K562 (cell line): ENCODE data around the gene SMAD3. TPM values are rescaled to one million over a fixed set of nuclear protein-coding genes. Genes with fewer than 3 reads are reported as not detected.
A peak's percentile ranks its signal among the peaks of the same experiment; 100 is the strongest.

Experiments used
- ATAC-seq: fragments of 200-7000 bp; cut with Tn5 transposase; 3 replicates; pipeline ENCODE4 v1.9.1; 2020; ENCODE audit warnings: moderate library complexity
- BruUV-seq: library from RNA; stranded (reverse); fragments of 400-500 nt; replicated peaks from 2 replicates; lab custom pipeline; 2021; lab: Mats Ljungman, UMichigan
- CTCF ChIA-PET: fragments of 300-600 bp; formaldehyde crosslinking; extraction: SDS; loops from one replicate; lab custom pipeline; 2021; ENCODE audit warnings: low intra/inter-chr PET ratio; lab: Yijun Ruan, JAX
- POLR2A ChIA-PET: fragments of 300-600, 350-650 bp; sonication (Branson Sonifier 250); formaldehyde crosslinking; extraction: SDS; loops from one replicate; lab custom pipeline; 2021; ENCODE audit warnings: antibody characterized with exemption, inconsistent platforms; lab: Yijun Ruan, JAX
- DNase-seq, 4 experiments: peaks; one replicate each; pipeline versions ENCODE4 v3.0.0 to v3.0.0-alpha.2; 2011 to 2018; ENCODE audit warnings: low spot score in 3 of 4, mixed read lengths in 3 of 4; ENCODE audit errors: extremely low read depth in 1 of 4
- FAIRE-seq: peaks from 2 replicates; lab custom pipeline; 2011; peaks lifted over from hg19 to GRCh38; lab: Jason Lieb, UNC
- H2AFZ ChIP-seq: 2 replicates; pipeline ENCODE4 v1.6.0; 2011; ENCODE audit warnings: low read depth, low read length, control low read depth, inconsistent platforms
- H3K27ac ChIP-seq: fragments of 200-600 bp; 3 replicates; pipeline ENCODE4 v1.8.0; 2011; ENCODE audit warnings: low read depth, mild to moderate bottlenecking, control low read depth, inconsistent platforms, low read length, moderate library complexity, mixed read lengths; ENCODE audit errors: extremely low read depth
- H3K27me3 ChIP-seq, 2 experiments: fragments of 300-600 bp in 1 of 2; 2 replicates in 1 of 2; 3 replicates in 1 of 2; pipeline versions ENCODE4 v1.6.0 to v1.8.0; 2011; ENCODE audit warnings: inconsistent platforms in 2 of 2, low read length in 2 of 2, mild to moderate bottlenecking in 1 of 2, mixed read lengths in 1 of 2, moderate library complexity in 1 of 2; ENCODE audit not compliant: control insufficient read depth in 2 of 2, insufficient read depth in 2 of 2
- H3K36me3 ChIP-seq: fragments of 300-600 bp; 3 replicates; pipeline ENCODE4 v1.8.0; 2011; ENCODE audit warnings: mild to moderate bottlenecking, low read length, inconsistent platforms; ENCODE audit not compliant: control insufficient read depth, insufficient read depth
- H3K4me1 ChIP-seq, 2 experiments: fragments of 200-600 bp in 1 of 2; replicated peaks in 1 of 2; 2 replicates in 1 of 2; 3 replicates in 1 of 2; pipeline versions ENCODE4 v1.5.1 to v1.8.0; 2011; ENCODE audit warnings: inconsistent platforms in 2 of 2, low read length in 2 of 2, mild to moderate bottlenecking in 1 of 2, mixed read lengths in 1 of 2, moderate library complexity in 1 of 2; ENCODE audit not compliant: control insufficient read depth in 2 of 2, insufficient read depth in 2 of 2
- H3K4me2 ChIP-seq: 2 replicates; pipeline ENCODE4 v1.6.1; 2011; ENCODE audit warnings: low read length, control low read depth, inconsistent platforms, mixed read lengths; ENCODE audit not compliant: insufficient read depth
- H3K4me3 ChIP-seq: fragments of 200-600 bp; sonication (generic), shearing (Covaris generic); 2 replicates; pipeline ENCODE4 v1.5.1; 2016; ENCODE audit warnings: control low read depth, inconsistent platforms
- H3K79me2 ChIP-seq: fragments of 200-600 bp; 3 replicates; pipeline ENCODE4 v1.8.0; 2011; ENCODE audit warnings: low read length, inconsistent platforms; ENCODE audit not compliant: control insufficient read depth, insufficient read depth
- H3K9ac ChIP-seq, 2 experiments: 2 replicates each; pipeline versions ENCODE4 v1.6.0 to v1.6.1; 2011; ENCODE audit warnings: low read depth in 2 of 2, low read length in 2 of 2, control low read depth in 1 of 2, inconsistent platforms in 1 of 2, mild to moderate bottlenecking in 1 of 2, mixed read lengths in 1 of 2; ENCODE audit not compliant: insufficient read depth in 1 of 2
- H3K9me1 ChIP-seq: one replicate; pipeline ENCODE4 v1.6.0; 2011; ENCODE audit warnings: inconsistent platforms, mild to moderate bottlenecking, low read length, moderate library complexity; ENCODE audit not compliant: control insufficient read depth, insufficient read depth
- H3K9me3 ChIP-seq: replicated peaks from 2 replicates; pipeline ENCODE4 v1.5.1; 2011; ENCODE audit warnings: low read depth, low read length, inconsistent platforms; ENCODE audit not compliant: control insufficient read depth, insufficient read depth
- H4K20me1 ChIP-seq: replicated peaks from 2 replicates; pipeline ENCODE4 v1.6.1; 2011; ENCODE audit warnings: low read length, inconsistent platforms, mixed read lengths; ENCODE audit not compliant: control insufficient read depth, insufficient read depth
- CHD7 ChIP-seq: fragments of 200-600 bp; sonication (generic); IDR thresholded peaks from one replicate; pipeline ENCODE4 v1.6.1; 2012; ENCODE audit warnings: mild to moderate bottlenecking, low read depth, low read length, inconsistent platforms
- TCF3 ChIP-seq: sonication (generic); formaldehyde crosslinking; IDR thresholded peaks from 2 replicates; pipeline ENCODE4 v1.4.0; 2020; ENCODE audit warnings: mild to moderate bottlenecking, missing genetic modification reagents
- WGBS: fragments of 100-300 bp; shearing (Covaris generic); methylation state at CpG from one replicate; pipeline ENCODE4 v1.1.6; 2016; ENCODE audit warnings: low coverage, mixed read lengths; ENCODE audit not compliant: insufficient coverage; ENCODE audit errors: missing lambda C conversion rate; 5-methylcytosine and 5-hydroxymethylcytosine counted together
- in situ Hi-C: fragments of 300-500 bp; cut with MboI; formaldehyde crosslinking; loops from 4 replicates; pipeline ENCODE4 v1.15.0; 2018; ENCODE audit warnings: inconsistent platforms, mixed read lengths
- intact Hi-C: fragments of 100-400 bp; cut with micrococcal nuclease; formaldehyde crosslinking; loops from 2 replicates; pipeline ENCODE4 v1.14.2; 2022
- polyA plus RNA-seq, 8 experiments: library from polyadenylated mRNA; depleted of rRNA in 4 of 8; stranded (reverse) in 5 of 8; unstranded in 3 of 8; fragments of >200 nt; fragmentation: Nextera tagmentation in 2 of 8; fragmentation: Illumina TruSeq in 1 of 8; extraction: Ambion mirVana in 2 of 8; extraction: Trizol in 1 of 8; gene quantifications; 2 replicates each; pipeline versions ENCODE4 v1.2.1 to v1.2.3, GENCODE V29; 2011 to 2014; ENCODE audit warnings: inconsistent platforms in 1 of 8, missing spikeins in 1 of 8
- total RNA-seq, 7 experiments: library from RNA; depleted of rRNA in 6 of 7; stranded (reverse); fragments of >200 nt in 6 of 7; fragmentation: Illumina TruSeq in 2 of 7; extraction: Trizol in 2 of 7; gene quantifications; 2 replicates each; pipeline versions ENCODE4 v1.2.1 to v1.2.3, GENCODE V29; 2011 to 2021; ENCODE audit warnings: low replicate concordance in 1 of 7

The SMAD3 gene
- total and polyA plus RNA-seq, 9 of the 15 experiments (the other 6 are each of a cell fraction or from before 2014, with no cell fraction given), result 4.3 to 39.2 (median 11.1) TPM

DNA sequence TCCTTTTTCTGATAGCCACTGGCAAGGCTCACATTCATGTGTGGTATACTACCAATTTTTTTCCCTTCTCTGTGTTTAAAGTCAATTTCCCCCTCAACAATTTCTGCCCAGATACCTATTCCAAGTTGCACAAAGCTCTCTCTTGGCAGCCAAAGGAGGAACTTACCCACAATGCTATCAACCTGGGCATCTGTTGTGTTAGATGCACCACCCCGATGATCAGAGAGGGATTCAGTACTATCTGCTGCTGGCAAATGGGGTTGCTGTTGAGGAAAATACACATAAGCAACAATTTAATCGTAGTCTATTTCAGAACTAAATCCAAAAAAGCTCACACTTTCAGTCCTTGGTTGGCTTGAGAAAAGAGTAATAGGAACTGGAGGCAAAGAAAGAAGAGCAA lies 143.0 kb downstream of the SMAD3 start:
- no peak for DNase-seq
- Histone ChIP-seq H3K27ac (no peak overlapping the region; the same call in 2 of the 3 replicates), H2AFZ (no peak overlapping the region)
- in situ Hi-C loops, result no loop called here
- POLR2A ChIA-PET, result interaction anchor here (0.7 to 1.5 kb wide), 6 partner anchors 9 to 145 kb away, joined by 3 to 5 read pairs (median 3); partner anchors contain the start of gene AAGAB
- no peak for ATAC-seq
- TF ChIP-seq CHD7, result no peak
- 0 out of 2 replicates have a peak, but pooled peaks have one; percentile 18 for TF ChIP-seq TCF3 (CRISPR knock-in tag)
- TF ChIP-seq, all 486 proteins: peak for 1
- intact Hi-C loops, result no loop called here
- Histone ChIP-seq H3K27me3 (no peaks in the 10 kb centered on the region), H3K4me1 (peaks cover 0 to 11% of the 10 kb centered on the region in 2 experiments; a peak in 3 of 5 replicates), H3K9ac (no peak overlapping the region), H3K4me2 (no peak overlapping the region), H3K4me3 (no peak overlapping the region), H3K9me3 (no peaks in the 10 kb centered on the region), H4K20me1 (no peaks in the 10 kb centered on the region), H3K36me3 (peaks cover 61% of the 10 kb centered on the region), H3K9me1 (no peaks in the 10 kb centered on the region), H3K79me2 (no peaks in the 10 kb centered on the region)
- 33% methylated on average over 2 of the region's 2 CpGs for WGBS
- CTCF ChIA-PET, result no interaction called here
- FAIRE-seq, result no peak
- no TSS peak for BruUV-seq
